ENCODE data around the gene DTX3.
"Not testable (repeated sequence)": the region's sequence is repeated elsewhere in the genome, so short reads cannot be mapped to it uniquely, and the experiment has no call there.

The DTX3 gene

DNA sequence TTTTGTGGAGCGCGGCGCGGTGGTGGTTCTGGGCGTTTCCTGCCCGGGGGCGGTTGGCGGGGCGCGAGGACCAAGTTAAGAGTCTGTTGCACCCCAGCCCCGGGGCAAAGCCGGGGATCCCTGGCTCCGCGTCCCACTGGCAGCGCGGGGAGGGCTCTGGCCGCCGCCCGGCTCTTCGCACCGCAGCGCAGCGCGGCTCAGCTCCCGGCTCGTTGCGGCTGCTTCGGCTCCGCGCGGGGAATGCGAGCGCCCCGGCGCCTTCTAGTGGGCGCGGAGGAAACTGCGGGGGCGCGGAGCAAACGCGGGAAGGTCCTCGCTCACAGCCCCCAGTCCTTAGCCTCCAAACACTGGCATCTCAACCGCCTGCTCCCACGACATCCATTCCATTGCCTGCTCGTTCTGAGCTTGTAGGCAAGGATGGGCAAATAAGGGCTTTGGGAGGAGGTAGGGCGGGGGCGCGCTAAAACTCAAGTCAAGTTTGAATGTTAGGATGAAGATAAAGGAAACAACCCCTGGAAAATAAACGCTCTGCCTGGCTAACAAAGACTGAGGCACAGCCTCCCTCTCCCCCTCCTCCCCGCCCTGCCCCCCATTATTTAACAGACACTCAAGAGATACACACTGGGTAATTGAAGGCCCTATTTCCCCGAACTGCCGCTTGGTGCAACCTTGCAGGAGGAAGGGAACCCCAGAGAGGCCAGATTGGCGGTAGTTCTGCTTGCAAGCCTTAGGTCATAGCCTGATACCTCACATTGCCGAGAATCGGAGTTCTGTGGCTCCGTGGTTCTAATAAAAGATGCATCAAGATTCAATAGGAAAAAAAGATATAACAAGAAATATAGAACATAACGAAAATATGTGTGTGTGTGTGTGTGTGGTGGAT lies 28.6 kb downstream of the DTX3 start, which contains the start of gene B4GALNT1:
B4GALNT1 (minus strand) TSS at position 244 of the 883 bp plus-strand sequence. CDS start 1,069 bp downstream, outside the sequence.
- peak; percentile 40 for DNase-seq

GRCh38 chr12:57636731-57637130 lies 32.1 kb downstream of the DTX3 start:
- not testable (repeated sequence) for DNase-seq

DNA sequence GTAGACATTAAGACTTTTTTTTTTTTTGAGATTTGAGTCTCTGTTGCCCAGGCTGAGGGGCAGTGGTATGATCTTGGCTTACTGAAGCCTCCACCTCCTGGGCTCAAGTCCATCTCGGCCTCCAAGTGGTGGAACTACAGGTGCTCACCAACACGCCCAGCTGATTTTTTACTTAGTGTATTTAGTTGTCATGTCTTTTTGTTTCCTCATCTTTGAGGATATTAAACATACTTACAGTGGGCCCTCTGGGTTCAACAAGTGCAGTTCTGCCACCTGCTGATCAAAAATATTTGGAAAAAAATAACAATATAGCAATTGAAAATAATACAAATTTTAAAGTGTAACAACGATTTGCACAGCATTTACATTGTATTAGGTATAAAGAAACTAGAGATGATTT lies 32.7 kb downstream of the DTX3 start:
- DNase-seq: no peak

DNA sequence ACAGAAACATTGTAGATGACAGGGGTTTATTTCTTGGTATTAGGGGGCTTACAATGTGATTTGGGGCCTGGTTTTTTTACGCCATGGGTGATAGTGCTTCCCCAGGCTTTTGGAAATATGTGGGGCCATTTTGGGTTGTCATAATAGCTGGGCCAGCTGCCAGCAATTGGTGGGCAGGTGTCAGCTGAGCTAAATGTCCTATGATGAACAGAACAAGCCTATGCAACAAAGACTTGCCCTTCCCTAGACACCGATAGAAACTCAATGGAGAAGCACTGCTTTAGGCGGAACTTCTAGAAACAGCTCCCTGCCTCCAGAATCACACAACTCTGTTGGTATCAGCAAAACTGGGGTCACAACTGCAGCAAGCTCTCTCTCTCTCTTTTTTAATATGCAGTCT lies 33.5 kb downstream of the DTX3 start:
- DNase-seq: no peak

DNA sequence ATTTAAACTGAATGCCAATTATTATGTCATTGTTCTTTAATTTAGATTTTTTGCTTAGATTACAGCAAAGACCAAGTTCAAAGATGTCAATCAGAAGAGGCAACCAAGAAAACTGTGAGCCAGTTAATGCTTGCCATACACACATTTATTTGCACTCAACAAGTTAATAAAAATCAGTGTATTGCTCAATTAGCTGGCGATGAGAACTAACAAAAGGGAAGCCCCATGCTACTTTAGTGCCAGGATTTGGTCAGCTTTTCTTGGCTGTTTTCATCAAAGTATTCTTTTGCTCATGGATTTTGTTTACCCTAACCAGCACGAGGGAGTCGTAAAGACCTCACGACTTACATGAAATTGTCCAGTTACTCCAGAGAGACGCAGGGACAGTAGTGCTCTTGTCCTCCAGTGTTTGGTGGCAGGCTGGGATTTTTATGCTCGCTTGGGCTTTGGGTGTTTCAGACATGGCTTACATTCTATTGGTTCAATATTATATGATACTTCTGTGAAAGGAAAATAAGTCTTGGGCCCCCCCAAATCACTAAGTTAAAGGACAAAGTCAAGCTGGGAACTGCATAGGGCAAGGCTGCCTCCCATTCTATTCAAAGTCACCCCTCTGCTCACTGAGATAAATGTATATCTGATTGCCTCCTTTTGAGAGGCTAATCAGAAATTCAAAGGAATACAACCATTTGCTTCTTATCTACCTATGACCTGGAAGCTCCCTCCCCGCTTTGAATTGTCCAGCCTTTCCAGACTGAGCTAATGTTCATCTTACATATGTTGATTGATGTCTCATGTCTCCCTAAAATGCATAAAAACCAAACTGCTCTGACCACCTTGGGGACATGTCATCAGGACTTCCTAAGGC lies 35.8 kb downstream of the DTX3 start:
- DNase-seq: no peak

DNA sequence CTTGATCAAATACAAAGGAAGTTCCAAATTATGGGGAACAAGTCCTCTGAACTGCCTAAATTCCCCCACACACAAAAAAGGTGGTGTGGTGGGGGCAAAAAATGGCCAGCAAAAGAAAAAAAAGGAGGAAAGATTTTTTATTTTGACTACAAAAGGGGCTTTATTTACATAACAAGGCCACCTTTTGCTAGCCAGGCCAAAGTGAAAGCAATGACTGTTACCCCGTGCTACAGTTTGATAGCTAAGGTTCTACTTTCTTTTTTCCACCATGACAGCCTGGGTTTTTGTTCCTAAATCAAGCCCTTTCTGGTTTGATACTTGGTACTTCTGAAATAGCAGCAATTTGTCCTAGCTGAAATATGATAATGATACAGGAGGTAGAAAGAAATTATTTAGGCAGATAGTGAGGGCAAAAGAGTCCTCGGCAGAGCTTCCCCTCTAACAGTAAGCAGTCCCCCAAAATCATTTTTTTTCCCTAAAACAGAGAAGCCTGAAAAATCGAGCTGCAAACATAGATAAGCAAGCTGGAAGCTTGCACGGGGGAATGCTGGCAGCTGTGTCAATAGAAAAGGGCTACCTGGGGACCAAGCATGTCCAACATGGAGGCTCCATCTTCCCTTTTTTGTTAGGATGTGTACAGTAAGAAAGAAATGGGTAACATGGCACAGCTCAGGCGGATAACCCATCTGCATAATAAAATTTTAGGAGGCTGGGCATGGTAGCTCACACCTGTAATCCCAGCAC lies 37.2 kb downstream of the DTX3 start:
- DNase-seq: no peak

DNA sequence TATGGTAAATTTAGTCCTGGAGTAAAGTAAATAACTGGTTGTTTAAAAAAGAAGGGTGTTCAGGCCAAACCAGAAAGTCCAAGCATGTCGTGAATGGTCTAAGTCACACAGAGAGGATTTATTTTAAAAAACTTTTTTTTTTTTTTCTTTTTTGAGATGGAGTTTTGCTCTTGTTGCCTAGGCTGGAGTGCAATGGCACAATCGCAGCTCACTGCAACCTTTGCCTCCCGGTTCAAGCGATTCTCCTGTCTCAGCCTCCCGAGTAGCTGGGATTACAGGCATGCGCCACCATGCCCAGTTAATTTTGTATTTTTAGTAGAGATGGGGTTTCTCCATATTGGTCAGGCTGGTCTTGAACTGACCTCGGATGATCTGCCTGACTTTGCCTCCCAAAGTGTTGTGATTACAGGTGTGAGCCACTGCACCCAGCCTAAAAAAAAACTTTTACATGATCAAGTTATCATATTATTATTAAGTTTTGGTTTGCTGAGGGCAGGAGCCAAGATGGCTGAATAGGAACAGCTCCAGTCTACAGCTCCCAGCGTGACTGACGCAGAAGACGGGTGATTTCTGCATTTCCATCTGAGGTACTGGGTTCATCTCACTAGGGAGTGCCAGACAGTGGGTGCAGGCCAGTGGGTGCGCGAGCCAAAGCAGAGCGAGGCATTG lies 41.5 kb downstream of the DTX3 start:
- peak; percentile 13 for DNase-seq

DNA sequence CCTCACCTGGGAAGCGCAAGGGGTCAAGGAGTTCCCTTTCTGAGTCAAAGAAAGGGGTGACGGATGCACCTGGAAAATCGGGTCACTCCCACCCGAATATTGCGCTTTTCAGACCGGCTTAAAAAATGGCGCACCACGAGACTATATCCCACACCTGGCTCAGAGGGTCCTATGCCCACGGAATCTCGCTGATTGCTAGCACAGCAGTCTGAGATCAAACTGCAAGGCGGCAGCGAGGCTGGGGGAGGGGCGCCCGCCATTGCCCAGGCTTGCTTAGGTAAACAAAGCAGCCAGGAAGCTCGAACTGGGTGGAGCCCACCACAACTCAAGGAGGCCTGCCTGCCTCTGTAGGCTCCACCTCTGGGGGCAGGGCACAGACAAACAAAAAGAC lies 42.0 kb downstream of the DTX3 start:
- not testable (repeated sequence) for DNase-seq

DNA sequence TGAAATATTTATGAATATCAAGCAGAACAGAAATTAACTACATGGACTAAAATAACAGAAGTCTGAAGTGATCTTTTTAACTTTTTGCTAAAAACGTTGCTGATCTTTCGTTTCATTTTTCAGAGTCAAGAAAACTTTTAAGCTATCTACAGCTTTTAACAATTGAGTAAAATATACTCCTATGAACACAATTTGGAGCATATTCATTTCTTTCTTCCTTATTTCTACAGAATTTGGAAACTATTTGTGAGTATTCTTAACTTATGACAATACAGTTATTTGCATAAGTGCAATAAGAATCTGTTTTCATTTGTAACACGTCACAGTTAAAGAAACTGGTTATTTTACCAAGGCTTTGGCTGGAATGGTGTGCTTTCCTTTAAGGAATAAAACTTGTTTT lies 49.4 kb downstream of the DTX3 start:
- DNase-seq: no peak

GRCh38 chr12:57655541-57656240 lies 51.1 kb downstream of the DTX3 start:
- no peak for DNase-seq

DNA sequence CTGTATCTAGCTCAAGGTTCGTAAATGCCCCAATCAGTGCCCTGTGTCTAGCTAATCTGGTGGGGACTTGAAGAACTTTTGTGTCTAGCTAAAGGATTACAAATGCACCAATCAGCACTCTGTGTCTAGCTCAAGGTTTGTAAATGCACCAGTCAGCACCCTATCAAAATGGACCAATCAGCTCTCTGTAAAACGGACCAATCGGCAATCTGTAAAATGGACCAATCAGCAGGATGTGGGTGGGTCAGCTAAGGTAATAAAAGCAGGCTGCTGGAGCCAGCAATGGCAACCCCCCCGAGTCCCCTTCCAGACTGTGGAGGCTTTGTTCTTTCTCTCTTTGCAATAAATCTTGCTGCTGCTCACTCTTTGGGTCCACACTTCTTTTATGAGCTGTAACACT lies 51.8 kb downstream of the DTX3 start:
- not testable (repeated sequence) for DNase-seq

GRCh38 chr12:57657744-57658143 lies 53.1 kb downstream of the DTX3 start:
- DNase-seq: no peak

- DNase-seq: no peak
Observed at GRCh38 chr12:57658890-57659289, 54.3 kb downstream of the DTX3 start.
